ENCODE measurements around the gene ODC1.

- TF ChIP-seq CTCF (conservative IDR thresholded peaks at IDR 0.05 in 1 of 2, IDR thresholded peaks at IDR 0.05 in 1 of 2; ENCODE audit: low read depth in 1 of 2, low read length in 2 of 2) = no peak
- TF ChIP-seq EZH2 (IDR thresholded peaks at IDR 0.05; ENCODE audit: low read length, missing control alignments) = no peak
Measured at GRCh38 chr2:10447895-10448575, at the start of gene ODC1.

Data from fibroblast of lung (primary cell).